OCI-M2 (cell line): Measurements from ENCODE around the gene PTPN7.
"Not testable (repeated sequence)": the region's sequence is repeated elsewhere in the genome, so short reads cannot be mapped to it uniquely, and the experiment has no call there.

ENCODE experiments used
- DNase-seq: peaks from one replicate; lab custom pipeline; 2025; ENCODE audit not compliant: unreplicated experiment; lab: John Stamatoyannopoulos, UW

Gene PTPN7

DNA sequence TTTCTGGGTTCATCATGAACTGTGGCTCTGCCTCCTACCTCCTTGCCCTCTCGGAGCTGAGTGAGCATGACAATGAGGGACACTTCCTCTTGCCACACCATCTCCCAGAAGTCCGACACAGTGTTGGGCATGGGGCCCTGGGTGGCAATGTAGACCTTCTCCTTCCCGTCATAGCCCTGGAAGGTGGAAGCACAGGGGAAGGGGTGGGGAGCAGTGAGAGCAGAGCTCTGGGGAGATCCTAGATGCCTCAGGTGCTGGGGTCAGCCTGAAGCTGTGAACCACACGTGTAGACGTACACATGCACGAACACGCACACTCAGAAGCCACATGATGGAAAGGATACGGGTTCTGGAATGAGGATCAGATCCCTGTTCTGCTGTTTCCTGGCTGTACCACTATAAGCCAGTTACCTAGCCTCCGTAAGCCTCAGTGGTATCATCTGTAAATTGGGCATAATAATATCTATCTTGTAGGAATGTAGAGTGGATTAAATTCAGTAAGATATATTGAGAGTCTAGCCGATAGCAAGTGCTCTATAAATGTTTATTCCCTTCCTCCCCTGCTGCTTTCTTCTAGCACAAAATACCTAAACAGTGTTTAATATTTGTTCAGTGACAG, 6.1 kb downstream of the PTPN7 start:
- no peak for DNase-seq

- DNase-seq = no peak
These were observed 7.1 kb downstream of the PTPN7 start for GRCh38 chr1:202153284-202153683.

DNA sequence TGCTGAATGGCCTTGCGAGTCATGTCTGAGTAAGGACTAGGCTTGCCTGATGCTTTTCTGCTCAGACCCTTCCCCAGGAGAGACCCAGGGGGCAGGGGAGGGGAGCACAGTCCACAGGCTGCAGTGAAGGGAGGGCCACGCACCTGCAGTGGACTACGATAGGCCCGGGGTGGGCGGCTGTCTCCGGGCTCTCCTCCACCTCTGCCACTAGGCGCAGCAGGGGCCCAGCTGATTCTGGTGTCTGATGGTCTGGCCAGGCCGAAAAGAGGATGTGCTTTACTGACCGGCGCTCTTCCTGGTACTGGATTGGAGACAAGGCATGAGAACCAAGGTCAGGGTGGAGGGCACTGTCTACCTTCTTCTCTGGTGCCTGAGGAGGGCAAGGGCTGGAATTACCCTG, 8.0 kb downstream of the PTPN7 start:
- no peak for DNase-seq

GRCh38 chr1:202151045-202151444, 9.4 kb downstream of the PTPN7 start:
- no peak for DNase-seq

DNA sequence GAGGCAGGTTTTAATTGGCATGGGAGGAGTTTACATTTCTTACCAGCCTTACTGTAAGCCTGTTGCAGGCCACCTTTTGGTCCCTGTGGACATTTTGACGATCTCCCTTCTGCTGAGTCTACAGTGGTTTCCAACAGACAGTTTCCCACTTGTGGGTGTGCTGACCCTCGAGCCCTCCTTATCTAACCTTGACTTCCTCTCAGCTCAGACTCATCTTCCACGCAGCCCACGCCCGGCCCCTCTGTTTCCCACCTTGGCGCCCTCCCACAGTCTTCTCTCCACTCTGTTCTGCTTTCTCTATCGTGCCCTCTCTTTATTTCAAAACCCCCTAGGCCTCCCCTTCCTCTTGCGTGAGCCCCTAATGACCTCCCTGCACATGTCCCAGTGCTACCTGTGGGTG, 9.8 kb downstream of the PTPN7 start:
- DNase-seq = no peak

GRCh38 chr1:202150187-202150586, 10.2 kb downstream of the PTPN7 start:
- no peak for DNase-seq

GRCh38 chr1:202149566-202149965, 10.8 kb downstream of the PTPN7 start:
- no peak for DNase-seq

DNA sequence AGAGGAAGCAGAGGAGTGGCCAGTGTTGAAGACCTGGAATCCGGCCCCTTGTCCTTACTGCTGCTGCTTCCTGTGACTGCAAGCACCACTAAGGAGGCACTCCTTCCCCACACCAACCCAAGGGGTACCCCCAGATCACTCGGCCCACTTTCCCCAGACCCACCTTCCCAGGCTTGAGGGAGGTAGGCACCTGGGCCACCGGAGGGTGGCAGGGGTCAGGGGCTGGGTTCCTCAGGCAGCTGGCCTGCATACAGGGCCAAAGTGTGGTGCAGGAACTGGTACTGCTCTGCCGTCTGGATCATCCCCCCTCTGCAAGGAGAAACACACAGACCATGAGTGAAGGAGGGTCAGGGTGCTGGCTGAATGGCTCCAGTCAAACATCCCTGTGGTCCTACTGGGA, 12.0 kb downstream of the PTPN7 start:
- no peak for DNase-seq

- DNase-seq = no peak
These were observed 13.4 kb downstream of the PTPN7 start for GRCh38 chr1:202146993-202147392.

- DNase-seq = no peak
These were observed 14.1 kb downstream of the PTPN7 start for GRCh38 chr1:202146279-202146678.

DNA sequence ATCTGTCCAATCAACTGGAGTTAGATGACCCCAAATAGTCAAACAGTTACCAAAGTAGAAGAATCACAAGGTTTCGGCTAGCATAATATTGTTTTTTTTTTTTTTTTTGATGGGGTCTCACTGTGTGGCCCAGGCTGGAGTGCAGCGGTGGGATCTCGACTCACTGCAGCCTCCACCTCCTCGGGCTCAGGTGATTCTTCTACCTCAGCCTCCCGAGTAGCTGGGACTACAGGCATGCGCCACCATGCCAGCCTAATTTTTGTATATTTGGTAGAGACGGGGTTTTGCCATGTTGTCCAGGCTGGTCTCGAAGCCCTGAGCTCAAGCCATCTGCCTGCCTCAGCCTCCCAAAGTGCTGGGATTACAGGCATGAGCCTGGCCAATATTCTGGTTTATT, 14.7 kb downstream of the PTPN7 start:
- DNase-seq = not testable (repeated sequence)

DNA sequence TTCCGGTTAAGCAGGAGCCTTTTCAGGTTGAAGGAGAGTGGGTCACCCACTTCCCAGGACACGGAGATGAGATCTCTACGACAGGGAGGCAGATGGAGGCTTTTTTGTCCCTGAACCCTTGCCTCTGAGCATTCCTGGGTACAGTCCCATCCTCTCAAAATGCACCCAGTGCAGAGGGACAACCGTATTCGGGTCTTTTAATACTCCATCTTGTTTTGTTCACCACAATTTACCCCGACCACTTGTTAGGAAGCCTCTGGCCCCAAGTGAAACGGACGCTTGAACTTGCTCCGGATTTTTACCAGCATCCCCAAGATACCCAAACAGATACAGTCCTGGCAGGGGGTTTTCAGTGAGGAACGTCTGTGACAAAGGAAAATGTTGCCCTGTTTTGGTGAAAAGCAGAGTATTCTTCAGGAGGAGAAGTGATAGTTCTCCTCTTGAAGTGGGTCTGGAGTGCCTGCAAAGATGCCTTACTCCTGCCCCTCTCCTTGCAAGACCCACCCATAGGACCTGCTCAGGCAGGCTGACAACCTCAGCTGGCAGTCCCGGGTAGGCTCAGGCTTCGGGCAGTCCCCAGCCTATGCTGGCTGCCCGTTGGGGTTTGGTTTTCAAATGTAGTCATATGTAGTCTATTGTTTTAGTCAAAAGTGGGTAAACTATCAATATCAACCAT, 15.2 kb downstream of the PTPN7 start:
- DNase-seq = no peak

GRCh38 chr1:202144402-202145067, 15.9 kb downstream of the PTPN7 start, which contains the start of gene ARL8A:
TSS of gene ARL8A (minus strand) at chr1:202144737. CDS start at chr1:202144572, 165 bp downstream.
- DNase-seq = no peak

DNA sequence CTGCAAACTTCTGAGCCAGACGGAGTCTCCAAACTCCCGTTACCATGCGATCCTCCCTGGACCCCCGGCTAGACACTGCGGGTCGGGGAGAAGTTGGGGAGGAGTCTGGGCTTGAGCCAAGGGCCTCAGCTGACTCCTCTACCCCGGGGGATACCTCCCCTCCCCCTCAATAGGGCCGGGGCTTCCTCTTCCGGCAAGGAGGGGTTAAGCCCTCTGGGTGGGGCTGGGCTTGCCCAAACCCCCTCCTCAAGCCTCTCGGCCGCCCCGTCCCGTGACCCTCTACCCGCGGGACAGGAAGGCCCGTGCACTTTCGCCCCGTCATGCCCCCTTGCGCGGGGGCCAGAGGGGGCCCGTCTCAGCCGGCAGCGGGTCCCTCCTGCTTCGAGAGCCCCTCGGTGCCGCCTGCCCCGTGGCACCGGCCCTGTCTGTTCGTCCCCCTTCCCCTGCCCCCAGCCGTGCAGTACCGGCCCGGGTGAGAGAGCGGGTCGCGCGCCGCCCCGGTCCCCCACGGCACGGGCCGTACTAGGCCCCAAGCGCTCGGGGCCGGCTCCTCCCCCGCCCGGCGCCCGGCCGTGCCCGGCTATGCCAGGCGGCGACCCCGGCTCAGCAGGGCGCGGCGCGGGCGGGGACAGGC, 16.5 kb downstream of the PTPN7 start:
- DNase-seq = no peak

DNA sequence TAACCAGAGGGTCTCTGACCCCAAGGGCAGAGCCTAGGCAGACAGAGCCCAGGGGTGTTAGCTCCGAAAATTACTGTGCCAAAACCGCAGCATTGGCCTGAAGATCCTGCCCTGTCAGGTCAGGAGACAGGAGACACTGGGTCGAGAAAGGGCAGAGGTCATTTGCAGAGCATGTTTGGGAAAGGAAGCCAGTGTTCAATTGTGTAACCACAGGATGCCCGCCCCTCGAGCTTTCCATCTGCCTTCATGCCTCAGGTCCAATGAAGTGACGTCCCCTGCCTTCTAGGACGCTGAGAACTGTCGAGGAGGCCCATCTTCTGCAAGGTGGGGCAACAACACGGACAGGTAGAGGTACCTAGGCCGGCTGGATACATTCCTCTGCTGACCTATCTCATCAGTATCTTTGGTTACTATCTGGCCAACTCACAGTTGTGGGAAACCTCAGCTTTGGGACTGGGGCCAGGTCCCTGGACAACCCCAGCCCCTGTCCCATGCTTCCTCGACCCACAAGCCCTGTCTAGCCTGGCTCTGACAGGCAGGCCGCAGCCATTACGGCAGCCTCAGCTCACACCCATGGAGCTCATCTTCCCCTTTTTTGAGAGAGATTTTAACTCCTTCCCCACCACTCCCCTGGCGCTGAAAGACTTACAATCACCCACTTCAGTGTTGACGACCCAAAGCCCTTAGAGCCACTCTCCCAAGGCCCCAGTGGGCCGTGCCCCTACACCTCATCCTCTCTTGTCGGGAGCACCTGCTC, 17.2 kb downstream of the PTPN7 start:
- no peak for DNase-seq

DNA sequence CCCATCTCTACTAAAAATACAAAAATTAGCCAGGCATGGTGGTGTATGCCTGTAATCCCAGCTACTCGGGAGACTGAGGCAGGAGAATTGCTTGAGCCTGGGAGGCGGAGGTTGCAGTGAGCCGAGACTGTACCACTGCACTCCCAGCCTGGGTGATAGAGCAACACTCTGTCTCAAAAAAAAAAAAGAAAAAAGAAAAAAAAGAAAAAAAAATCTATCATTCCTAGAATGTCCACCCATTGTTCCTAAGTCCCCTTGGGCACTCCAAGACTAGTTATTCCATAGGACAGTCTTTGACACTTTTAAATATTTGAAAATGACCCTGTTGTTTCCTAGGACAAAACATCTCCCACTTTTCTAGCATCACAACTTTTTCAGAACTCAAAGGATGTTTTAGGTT, 18.9 kb downstream of the PTPN7 start:
- not testable (repeated sequence) for DNase-seq

- DNase-seq = no peak
These were observed 19.6 kb downstream of the PTPN7 start for GRCh38 chr1:202140833-202141232.

- DNase-seq = no peak
These were observed 25.1 kb downstream of the PTPN7 start for GRCh38 chr1:202135221-202135721.

DNA sequence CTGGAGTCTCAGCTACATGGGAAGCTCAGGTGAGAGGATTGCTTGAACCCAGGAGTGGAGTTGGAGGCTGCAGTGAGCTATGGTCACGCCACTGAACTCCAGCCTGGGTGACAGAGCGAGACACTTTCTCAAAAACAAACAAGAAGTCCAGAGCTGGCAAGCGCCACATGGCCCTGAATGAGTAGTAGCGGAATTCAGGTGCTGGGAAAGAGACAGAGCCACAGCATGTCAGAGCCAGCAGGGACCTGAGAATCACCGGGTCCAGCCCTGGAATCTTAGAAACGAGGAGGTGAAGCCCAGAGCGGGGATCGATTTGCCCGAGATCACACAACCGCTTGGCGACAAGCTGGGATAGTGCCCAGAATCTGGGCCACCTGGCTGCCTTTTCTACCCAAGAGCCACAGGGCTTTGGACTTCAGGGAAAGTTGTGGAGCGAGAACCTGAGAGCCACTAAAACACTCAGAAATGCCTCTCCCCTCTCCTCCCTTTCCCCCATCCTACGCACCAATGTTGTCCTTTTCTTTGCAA, 25.7 kb downstream of the PTPN7 start:
- no peak for DNase-seq

GRCh38 chr1:202133989-202134388, 26.4 kb downstream of the PTPN7 start:
- no peak for DNase-seq

DNA sequence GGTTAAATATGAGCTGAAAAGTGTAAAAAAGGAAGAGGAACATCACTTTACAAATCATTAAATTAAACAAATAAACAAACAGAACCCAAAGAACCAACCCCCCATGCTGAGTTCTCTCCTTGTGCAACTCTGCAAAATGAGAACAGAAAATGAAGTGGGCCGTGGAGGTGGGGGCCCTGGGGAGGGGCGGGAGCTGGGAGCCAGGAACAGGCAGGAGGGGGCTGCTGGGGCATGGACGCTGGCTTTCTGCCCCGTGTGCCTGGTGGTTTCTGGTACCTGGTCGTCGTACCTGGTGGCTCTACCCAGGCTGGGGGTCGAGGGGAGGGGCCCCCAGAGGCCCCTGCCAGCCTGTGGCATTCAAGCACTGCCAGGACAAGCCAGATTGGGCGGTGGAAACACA, 26.9 kb downstream of the PTPN7 start:
- DNase-seq = no peak
